RWPE1 (cell line): ENCODE measurements around the gene RELB.

Source experiments
- CTCF ChIA-PET: fragments of 350-600 bp; sonication (Branson Sonifier 250); formaldehyde crosslinking; extraction: SDS; loops from one replicate; lab custom pipeline; 2021; lab: Yijun Ruan, JAX
- POLR2A ChIA-PET: fragments of 400-600 bp; formaldehyde crosslinking; extraction: SDS; loops from one replicate; lab custom pipeline; 2020; ENCODE audit warnings: antibody characterized with exemption; ENCODE audit not compliant: low non-redundant PET; lab: Yijun Ruan, JAX
- DNase-seq: peaks from one replicate; pipeline ENCODE4 v3.0.0; 2012; ENCODE audit warnings: low spot score
- H3K27ac ChIP-seq: fragments of 450-650 bp; 2 replicates; pipeline ENCODE4 v1.5.1; 2017
- CTCF ChIP-seq: fragments of 450-650 bp; conservative IDR thresholded peaks from 2 replicates; pipeline ENCODE4 v1.5.1; 2017; ENCODE audit warnings: low read depth, mild to moderate bottlenecking

RELB gene

GRCh38 chr19:44958090-44958489 lies 43.2 kb upstream of the RELB start:
- ChIA-PET CTCF (no interaction called here), POLR2A (no interaction called here)
- no peak for TF ChIP-seq CTCF
- no peak overlapping the region for H3K27ac ChIP-seq
- DNase-seq = no peak

- CTCF ChIA-PET = interaction anchor here (1.0 kb wide), 1 partner anchor 100 kb away, joined by 5 read pairs; no protein-coding TSS in a partner anchor
- POLR2A ChIA-PET = no interaction called here
- DNase-seq = no peak
- TF ChIP-seq CTCF = no peak
- H3K27ac ChIP-seq = no peak overlapping the region
Measured at GRCh38 chr19:44959691-44960090, 41.6 kb upstream of the RELB start.

GRCh38 chr19:44960906-44961728 lies 40.1 kb upstream of the RELB start:
- ChIA-PET POLR2A (no interaction called here), CTCF (no interaction called here)
- DNase-seq = no peak
- no peak for TF ChIP-seq CTCF
- peak overlapping the region; percentile 11 for H3K27ac ChIP-seq

- ChIA-PET POLR2A (no interaction called here), CTCF (no interaction called here)
- no peak for TF ChIP-seq CTCF
- peak overlapping the region; percentile 11 for H3K27ac ChIP-seq
- no peak for DNase-seq
Measured at GRCh38 chr19:44961821-44962220, 39.4 kb upstream of the RELB start.

GRCh38 chr19:44968118-44968517 lies 33.1 kb upstream of the RELB start:
- POLR2A ChIA-PET = no interaction called here
- TF ChIP-seq CTCF = no peak
- no peak overlapping the region for H3K27ac ChIP-seq
- DNase-seq = no peak
- CTCF ChIA-PET = no interaction called here

GRCh38 chr19:44968670-44969069 lies 32.6 kb upstream of the RELB start:
- no peak for TF ChIP-seq CTCF
- H3K27ac ChIP-seq = no peak overlapping the region
- CTCF ChIA-PET = interaction anchor here (0.6 kb wide), 1 partner anchor 199 kb away, joined by 4 read pairs; no protein-coding TSS in a partner anchor
- POLR2A ChIA-PET = no interaction called here
- no peak for DNase-seq
